NCI-H460 (cell line): Measurements from ENCODE around the gene ISG15. TPM values are rescaled to one million over a fixed set of nuclear protein-coding genes. Genes with fewer than 3 reads are reported as not detected.
A peak's percentile ranks its signal among the peaks of the same experiment; 100 is the strongest.
"Not testable (repeated sequence)": the region's sequence is repeated elsewhere in the genome, so short reads cannot be mapped to it uniquely, and the experiment has no call there.

Source experiments
- DNase-seq: peaks from one replicate; pipeline ENCODE4 v3.0.0-alpha.2; 2016; ENCODE audit warnings: low read depth; ENCODE audit errors: extremely low read depth
- total RNA-seq: library from RNA; depleted of rRNA; stranded (reverse); fragments of >200 nt; shearing (Covaris generic); gene quantifications from 2 replicates; pipeline ENCODE4 v1.2.3, GENCODE V29; 2014

Gene ISG15
- total RNA-seq, 1 experiment from 2014 or later = 5.3 TPM

DNA sequence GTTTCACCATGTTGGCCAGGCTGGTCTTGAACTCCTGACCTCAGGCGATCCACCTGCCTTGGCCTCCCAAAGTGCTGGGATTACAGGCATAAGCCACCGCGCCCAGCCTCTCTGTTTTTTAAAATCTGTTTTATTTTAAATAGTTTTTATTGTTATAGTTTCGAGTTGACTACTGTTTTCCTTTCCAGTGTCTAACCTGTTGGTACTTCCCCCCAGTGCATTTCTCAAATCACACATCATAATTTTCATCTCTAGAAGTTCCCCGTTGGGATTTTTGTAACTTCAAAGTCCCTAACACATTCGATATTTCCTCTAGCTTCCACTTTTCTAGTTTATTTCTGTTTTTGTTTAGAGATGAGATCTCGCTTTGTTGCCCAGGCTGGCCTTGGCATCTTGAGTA lies 20.9 kb upstream of the ISG15 start:
- DNase-seq = no peak

DNA sequence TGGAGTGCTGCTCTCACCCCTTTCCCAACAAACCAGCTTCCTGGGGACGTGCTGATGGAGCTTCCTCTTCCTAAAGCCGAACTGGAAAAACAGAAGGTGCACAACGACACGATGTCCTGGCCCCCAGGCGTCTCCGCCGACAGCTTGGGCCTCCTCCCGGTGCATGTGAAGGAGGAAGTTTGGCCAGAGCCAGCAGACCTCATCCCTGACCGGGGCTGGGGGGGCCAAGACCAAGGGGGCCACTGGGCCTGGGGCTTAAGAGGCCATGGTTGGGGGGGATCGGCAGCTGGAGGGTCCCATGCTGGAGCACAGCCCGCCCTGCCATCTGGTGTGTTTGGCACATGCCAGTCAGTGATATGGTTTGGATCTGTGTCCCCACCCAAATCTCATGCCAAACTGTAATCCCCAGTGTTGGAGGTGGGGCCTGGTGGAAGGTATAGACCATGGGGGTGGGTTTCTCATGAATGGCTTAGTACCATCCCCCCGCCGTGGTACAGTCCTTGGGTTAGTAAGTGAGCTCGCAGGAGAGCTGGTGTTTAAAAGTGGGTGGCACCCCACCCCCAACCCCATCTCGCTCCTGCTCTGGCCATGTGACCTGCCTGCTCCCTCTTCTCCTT lies 19.8 kb upstream of the ISG15 start:
- no peak for DNase-seq

- DNase-seq = not testable (repeated sequence)
These were observed 18.8 kb upstream of the ISG15 start for GRCh38 chr1:994546-994945.

DNA sequence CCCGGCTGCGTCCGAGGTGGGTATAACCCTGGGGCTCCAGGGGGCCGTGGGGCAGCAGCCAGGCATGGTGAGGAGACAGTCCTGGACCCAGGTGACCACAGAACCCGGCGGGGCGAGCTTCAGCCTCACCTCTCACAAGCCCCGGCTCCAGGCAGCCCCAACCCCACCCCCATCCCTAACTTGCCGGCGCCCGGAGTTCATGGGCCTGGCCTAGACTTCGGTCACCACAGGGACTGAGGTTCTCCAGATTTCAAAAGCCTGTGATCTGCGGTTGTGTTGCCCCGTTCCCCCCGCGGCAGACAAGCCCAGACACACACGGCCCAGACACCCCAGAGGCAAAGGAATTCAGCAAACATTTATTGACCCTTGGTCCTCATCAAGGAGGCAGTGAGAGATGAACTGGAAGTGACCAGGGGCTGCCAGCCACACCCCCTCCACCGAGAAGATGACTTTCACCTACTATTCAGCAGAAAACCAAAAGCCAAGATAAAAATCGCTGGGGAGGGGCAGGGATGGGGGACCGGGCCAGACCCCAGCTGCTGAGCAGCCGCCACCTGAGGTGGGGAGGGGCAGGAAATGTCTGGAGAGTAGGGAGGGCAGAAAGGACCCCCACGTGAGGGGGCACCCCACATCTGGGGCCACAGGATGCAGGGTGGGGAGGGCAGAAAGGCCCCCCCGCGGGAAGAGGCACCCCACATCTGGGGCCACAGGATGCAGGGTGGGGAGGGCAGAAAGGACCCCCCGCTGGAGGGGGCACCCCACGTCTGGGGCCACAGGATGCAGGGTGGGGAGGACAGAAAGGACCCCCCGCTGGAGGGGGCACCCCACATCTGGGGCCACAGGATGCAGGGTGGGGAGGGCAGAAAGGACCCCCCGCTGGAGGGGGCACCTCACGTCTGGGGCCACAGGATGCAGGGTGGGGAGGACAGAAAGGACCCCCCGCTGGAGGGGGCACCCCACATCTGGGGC lies 17.3 kb upstream of the ISG15 start:
- DNase-seq = no peak

- no peak for DNase-seq
These were observed 16.2 kb upstream of the ISG15 start for GRCh38 chr1:996851-997712.

DNA sequence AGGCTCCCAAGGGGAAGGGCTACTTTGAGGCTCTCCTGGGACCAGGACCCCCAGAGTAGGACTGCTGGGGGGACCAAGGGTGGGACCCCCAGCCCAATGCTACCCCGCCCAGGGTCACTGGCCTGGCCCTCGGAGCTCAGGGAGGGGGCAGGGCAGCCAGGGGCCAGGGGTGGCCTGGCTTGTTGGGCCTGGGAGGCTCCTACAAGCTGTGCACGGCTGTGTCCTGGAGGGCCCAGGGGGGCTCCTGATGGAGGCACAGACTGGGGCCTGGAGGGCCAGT lies 15.6 kb upstream of the ISG15 start:
- no peak for DNase-seq

DNA sequence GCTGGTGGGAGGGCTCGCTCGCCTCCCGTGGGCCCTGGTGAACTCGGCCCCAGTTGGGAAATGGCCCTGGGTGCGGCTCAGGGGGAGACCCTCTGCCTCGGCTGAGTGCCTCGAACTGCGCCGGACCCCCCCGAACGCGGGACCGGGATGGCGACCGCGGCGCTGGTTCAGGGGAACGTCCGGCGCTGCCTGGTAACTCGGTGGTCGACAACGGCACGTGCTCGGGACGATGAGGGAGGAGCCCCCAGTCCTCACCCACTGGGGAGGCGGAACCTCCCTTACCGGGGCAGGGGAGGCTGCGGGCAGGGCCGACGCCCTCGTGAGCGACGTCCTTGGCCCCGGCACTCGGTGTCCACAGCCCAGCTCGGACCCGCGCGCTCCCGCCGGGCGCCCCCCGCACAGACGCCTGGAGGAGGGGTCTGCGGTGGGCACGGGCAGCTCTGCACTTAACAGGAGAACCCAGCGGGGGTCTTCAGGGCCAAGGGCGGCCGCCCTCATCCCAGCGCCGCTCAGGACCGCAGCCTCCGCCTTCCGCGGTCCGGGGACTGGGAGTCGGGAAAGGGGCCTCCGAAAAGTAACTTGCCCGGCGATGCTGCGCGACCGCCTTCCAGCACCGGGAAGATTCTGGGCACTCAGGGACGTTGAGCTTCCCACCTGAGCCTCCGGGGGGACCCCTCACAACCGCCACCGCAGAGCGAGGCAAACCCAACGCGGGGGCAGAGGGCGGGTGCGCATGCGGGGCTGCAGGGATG lies 15.1 kb upstream of the ISG15 start:
- no peak for DNase-seq

GRCh38 chr1:998745-998994 lies 14.6 kb upstream of the ISG15 start:
- no peak for DNase-seq

DNA sequence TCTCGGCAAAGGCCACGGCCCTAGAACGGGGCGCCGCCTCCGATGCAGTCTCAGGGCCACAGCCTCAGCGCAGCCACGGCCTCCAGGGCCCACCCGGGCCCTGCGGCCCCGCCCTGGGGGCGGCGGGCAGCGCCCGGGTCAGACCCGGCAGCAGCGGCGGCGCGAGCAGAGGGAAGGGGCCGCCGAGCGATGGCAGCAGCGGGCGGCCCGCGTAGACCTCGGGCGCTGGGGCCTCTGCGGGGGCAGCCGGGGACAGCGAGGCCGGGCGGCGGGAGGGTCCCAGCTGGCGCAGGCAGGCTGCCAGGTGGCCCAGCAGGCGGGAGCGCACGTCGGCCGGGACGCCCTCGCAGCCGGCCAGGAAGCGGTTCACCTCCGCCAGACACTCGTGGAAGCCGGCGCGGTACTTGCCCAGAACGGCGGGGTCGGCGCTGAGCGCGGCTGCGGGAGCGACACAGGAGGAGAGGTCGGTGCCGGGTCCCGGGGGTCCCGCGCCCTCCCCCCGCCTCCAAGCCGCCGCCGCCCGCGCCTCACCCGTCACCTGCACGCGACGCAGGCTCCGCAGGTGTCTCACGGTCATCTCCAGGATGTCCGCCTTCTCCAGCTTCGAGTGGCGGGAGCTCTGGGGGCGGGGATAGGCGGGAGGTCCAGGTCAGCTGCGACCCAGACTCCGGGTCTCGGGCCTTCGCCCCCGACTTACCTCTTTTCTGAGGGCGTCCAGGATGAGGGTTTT lies 14.1 kb upstream of the ISG15 start:
- no peak for DNase-seq

DNA sequence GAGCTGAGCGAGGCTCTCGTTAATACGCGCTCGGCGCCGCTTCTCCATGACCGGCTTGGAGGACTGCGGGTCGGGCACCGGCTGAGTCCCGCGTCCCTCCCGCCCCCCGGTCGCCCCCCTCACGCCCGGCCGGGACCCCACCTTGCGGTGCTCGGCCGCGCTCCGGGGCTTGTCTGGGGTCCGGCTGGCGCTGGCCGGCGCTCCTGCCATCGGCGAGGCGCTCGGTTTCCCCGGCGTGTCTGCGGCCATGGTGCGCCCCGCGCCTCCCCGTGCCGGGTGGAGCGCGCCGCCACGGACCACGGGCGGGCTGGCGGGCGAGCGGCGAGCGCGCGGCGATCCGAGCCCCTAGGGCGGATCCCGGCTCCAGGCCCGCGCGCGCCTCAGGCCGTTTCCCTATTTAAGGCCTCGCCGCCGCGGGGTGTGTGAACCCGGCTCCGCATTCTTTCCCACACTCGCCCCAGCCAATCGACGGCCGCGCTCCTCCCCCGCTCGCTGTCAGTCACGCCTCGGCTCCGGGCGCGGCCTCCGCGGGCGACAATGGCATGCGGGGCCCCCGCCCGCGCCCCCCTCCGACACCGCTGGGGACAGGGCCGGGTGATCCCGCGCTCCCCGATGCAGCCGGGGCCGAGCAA lies 13.5 kb upstream of the ISG15 start, which contains the start of gene HES4:
HES4 (minus strand) TSS at position 373 of the 632 bp plus-strand sequence; CDS start at position 249, 124 bp downstream.
- peak; percentile 90 for DNase-seq

GRCh38 chr1:1000357-1001056 lies 12.8 kb upstream of the ISG15 start:
- DNase-seq = peak; percentile 70

DNA sequence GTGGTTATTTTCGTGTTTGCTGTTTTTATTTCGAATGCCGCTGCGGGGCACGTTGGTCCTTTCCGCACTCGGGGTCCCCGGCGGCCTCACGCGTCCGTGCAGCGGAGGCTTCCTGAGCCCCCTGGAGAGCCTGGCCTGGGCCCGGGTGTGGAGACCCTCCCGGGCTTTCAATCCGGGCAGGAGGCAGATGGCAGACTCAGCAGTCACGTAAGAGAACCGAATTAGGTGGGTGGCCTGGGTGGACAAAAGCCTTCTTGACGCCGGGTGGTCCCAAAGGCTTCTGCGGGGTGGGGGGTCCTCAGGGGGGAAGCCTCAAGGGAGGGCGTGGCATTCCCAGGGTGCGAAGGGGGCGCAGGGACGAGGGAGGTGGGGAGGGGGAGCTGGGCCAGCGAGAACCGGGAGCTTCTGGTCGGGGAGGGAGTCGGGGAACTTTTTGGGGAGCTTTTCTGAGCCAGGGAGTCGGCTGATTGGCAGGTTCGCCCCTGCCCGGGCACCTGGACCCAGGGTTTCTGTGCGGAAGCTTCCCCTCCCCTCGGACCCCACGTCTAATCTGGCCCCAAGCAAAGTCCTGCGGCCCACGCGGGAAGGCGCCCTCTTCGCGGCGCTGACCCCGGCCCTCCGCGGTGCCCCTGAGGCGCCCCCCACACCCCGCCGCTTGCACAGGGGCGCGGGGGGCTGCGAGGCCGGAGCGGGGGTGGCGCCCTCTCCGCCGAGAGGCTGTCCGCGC lies 12.1 kb upstream of the ISG15 start:
- DNase-seq = no peak

GRCh38 chr1:1003618-1004419 lies 9.5 kb upstream of the ISG15 start:
- no peak for DNase-seq

GRCh38 chr1:1004420-1004779 lies 8.9 kb upstream of the ISG15 start:
- no peak for DNase-seq

GRCh38 chr1:1004780-1005697 lies 8.3 kb upstream of the ISG15 start:
- no peak for DNase-seq

- DNase-seq = no peak
These were observed 7.5 kb upstream of the ISG15 start for GRCh38 chr1:1005774-1006304.
